WERI-Rb-1 (cell line): ENCODE data around the gene TEAD1.

Experiments used
- DNase-seq: peaks from one replicate; pipeline ENCODE4 v3.0.0-alpha.2; 2020
- H3K27ac ChIP-seq: fragments of 250-450 bp; sonication (Bioruptor Pico); 2 replicates; pipeline ENCODE4 v1.5.1; 2020; ENCODE audit warnings: mild to moderate bottlenecking, moderate library complexity
- H3K27me3 ChIP-seq: fragments of 250-450 bp; sonication (Bioruptor Pico); 2 replicates; pipeline ENCODE4 v1.5.1; 2021; ENCODE audit warnings: mild to moderate bottlenecking, low read depth, moderate library complexity; ENCODE audit not compliant: insufficient read depth, severe bottlenecking
- H3K36me3 ChIP-seq: fragments of 250-450 bp; sonication (Bioruptor Pico); 2 replicates; pipeline ENCODE4 v1.5.1; 2020; ENCODE audit warnings: mild to moderate bottlenecking, moderate library complexity
- H3K4me3 ChIP-seq: 2 replicates; pipeline ENCODE4 v1.5.1; 2011; ENCODE audit warnings: low read depth, mild to moderate bottlenecking, control low read depth, low read length
- H3K9me3 ChIP-seq: fragments of 250-450 bp; sonication (Bioruptor Pico); 2 replicates; pipeline ENCODE4 v1.5.1; 2021; ENCODE audit warnings: mild to moderate bottlenecking, moderate library complexity; ENCODE audit not compliant: severe bottlenecking
- TF ChIP-seq, protein P1 (sequence below): IDR thresholded peaks from 2 replicates; pipeline ENCODE4 v1.5.1; 2011; ENCODE audit warnings: low read depth, mild to moderate bottlenecking, control low read depth, inconsistent platforms, low read length

Gene TEAD1

DNA sequence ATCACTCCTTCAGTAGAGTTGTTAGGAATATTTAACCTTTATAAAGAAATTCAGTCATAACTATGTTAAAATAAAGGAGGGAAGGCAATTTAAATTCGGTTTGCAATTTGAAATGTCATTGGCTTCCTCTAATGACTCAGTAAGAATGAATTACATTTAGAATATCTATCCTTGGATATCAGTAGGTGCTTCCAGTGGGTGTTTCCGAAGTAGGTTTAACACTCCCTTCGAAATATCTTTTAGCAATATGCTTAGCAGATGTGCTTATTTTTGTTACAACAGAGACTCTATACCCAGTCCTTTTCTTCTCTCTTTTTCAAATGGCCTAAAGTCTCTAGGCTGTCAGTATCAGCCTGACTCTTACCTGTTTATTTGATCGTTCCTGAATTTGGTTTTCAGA, 231.2 kb downstream of the TEAD1 start:
- DNase-seq, result no peak
- no peak overlapping the region for H3K27ac ChIP-seq
- peaks cover 46% of the 10 kb centered on the region for H3K36me3 ChIP-seq
- no peak overlapping the region for H3K4me3 ChIP-seq
- TF ChIP-seq, protein P1, sequence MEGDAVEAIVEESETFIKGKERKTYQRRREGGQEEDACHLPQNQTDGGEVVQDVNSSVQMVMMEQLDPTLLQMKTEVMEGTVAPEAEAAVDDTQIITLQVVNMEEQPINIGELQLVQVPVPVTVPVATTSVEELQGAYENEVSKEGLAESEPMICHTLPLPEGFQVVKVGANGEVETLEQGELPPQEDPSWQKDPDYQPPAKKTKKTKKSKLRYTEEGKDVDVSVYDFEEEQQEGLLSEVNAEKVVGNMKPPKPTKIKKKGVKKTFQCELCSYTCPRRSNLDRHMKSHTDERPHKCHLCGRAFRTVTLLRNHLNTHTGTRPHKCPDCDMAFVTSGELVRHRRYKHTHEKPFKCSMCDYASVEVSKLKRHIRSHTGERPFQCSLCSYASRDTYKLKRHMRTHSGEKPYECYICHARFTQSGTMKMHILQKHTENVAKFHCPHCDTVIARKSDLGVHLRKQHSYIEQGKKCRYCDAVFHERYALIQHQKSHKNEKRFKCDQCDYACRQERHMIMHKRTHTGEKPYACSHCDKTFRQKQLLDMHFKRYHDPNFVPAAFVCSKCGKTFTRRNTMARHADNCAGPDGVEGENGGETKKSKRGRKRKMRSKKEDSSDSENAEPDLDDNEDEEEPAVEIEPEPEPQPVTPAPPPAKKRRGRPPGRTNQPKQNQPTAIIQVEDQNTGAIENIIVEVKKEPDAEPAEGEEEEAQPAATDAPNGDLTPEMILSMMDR, result no peak
- H3K27me3 ChIP-seq, result no peaks in the 10 kb centered on the region
- H3K9me3 ChIP-seq, result no peaks in the 10 kb centered on the region

DNA sequence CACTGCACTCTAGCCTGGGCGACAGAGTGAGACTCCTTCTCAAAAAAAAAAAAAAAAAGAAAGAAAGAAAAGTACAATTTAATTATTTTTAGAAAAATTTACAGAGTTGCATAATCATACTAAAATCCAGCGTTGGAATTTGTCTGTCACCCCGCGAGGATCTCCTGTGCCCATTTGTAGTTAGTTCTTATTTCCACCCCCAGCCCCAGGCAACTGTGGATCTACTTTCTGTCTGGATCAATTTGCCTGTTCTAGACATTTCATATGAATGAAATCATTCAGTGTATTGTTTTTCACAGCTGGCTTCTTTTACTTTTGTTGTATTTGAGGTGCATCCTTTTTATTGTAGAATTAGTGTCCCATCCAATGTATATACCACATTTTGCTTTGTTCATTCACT, 232.3 kb downstream of the TEAD1 start:
- TF ChIP-seq, protein P1, result no peak
- no peak overlapping the region for H3K27ac ChIP-seq
- DNase-seq, result no peak

DNA sequence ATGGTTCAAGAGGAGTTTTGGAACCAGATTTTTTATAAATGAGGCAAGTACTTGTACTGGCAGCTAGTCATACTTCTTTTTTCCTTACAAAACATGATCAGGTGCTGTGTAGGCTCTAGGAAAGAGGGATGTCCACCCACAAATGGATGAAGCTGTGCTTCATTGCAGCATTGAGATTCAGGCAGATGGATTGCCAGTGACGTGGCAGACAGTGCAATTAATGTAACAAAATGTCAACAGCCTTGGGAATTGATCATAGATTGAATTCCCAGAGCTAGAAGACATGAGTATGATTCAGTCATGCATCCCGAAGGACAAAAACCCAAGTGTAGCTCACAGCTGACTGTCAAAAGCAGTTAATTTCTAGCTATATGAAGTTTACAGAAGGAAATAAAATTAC, 235.7 kb downstream of the TEAD1 start:
- H3K4me3 ChIP-seq, result no peak overlapping the region
- no peak overlapping the region for H3K27ac ChIP-seq
- no peaks in the 10 kb centered on the region for H3K9me3 ChIP-seq
- H3K36me3 ChIP-seq, result peaks cover 15% of the 10 kb centered on the region
- TF ChIP-seq, protein P1, result no peak
- H3K27me3 ChIP-seq, result no peaks in the 10 kb centered on the region
- no peak for DNase-seq

More for the DNA sequence above, 232.3 kb downstream of the TEAD1 start:
- no peaks in the 10 kb centered on the region for H3K9me3 ChIP-seq
- H3K4me3 ChIP-seq, result no peak overlapping the region
- peaks cover 37% of the 10 kb centered on the region for H3K36me3 ChIP-seq
- no peaks in the 10 kb centered on the region for H3K27me3 ChIP-seq

DNA sequence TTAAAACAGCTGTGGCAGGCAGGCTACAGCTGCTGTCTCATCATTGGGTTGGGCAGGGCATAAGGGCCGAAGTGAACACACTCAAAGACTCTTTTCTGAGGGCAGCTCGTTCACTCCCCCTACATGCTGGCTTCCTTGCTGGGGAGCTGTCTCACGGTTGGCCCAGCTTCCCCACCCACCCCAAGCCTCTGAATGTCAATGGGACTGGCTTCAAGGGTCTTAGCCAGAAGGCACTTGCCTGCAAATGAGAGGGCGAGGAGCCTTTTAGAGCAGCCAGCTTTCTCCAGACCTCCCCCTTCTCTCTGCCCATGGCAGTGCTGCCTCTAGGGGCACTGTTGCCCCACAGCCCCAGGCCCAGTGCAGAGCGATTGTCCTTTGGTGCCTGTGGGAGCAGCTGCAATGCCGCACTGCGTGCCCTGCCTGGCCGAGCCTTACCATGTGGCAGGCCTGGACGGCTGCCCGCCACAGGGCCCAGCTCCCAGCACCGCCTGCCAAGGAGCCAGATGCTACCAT, 240.2 kb downstream of the TEAD1 start:
- Histone ChIP-seq H3K27me3 (no peaks in the 10 kb centered on the region), H3K36me3 (peaks cover 12% of the 10 kb centered on the region), H3K4me3 (no peak overlapping the region), H3K27ac (no peak overlapping the region), H3K9me3 (no peaks in the 10 kb centered on the region)
- TF ChIP-seq, protein P1, result peak; percentile 89
- peak; percentile 31 for DNase-seq

DNA sequence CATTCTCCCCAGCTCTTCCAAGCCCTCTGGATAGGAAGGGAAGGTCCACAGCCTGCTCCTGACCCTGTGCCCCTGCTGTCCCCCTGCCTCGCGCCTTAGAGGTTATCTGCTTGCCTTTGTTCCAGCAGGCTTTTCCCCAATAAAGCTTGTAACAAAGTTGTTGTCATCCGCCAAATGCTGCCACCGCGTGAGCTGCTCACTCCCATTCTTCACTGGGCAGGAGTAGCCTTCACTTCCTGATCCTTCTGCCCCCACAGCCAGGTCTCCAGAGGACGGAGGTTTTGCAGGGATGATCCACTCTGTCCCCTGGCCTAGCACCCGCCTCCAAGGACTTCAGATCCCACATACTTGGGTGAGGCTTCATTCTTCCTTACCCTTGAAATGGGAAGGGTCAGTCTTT, 240.9 kb downstream of the TEAD1 start:
- no peaks in the 10 kb centered on the region for H3K27me3 ChIP-seq
- no peak for DNase-seq
- H3K4me3 ChIP-seq, result no peak overlapping the region
- H3K36me3 ChIP-seq, result peaks cover 8% of the 10 kb centered on the region
- TF ChIP-seq, protein P1, result no peak
- H3K9me3 ChIP-seq, result no peaks in the 10 kb centered on the region
- no peak overlapping the region for H3K27ac ChIP-seq

DNA sequence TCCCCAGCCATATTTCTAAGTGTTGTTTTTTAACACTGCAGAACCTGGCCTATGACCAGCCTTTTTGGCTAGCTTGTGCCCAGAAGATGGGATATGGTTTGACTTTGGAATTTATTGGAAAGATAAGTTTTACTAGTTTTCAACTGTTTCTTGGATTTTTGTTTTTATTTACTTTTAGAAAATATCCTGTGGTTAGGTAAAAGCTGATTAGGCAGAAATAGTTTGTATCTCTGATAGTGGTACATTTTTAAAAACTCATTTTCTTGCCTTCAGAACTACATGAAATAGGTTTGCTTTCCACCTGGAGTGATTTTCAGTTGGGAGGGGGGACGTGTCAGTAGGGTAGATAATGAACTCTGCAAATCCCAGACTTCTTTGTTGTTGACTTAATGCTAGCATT, 243.6 kb downstream of the TEAD1 start:
- DNase-seq, result no peak
- H3K27ac ChIP-seq, result no peak overlapping the region
- no peaks in the 10 kb centered on the region for H3K9me3 ChIP-seq
- H3K36me3 ChIP-seq, result peaks cover 8% of the 10 kb centered on the region
- no peak overlapping the region for H3K4me3 ChIP-seq
- H3K27me3 ChIP-seq, result no peaks in the 10 kb centered on the region
- TF ChIP-seq, protein P1, result no peak
